ENCODE measurements around the gene SLC25A14. TPM values are rescaled to one million over a fixed set of nuclear protein-coding genes. Genes with fewer than 3 reads are reported as not detected.
A peak's percentile ranks its signal among the peaks of the same experiment; 100 is the strongest.
"Not testable (repeated sequence)": the region's sequence is repeated elsewhere in the genome, so short reads cannot be mapped to it uniquely, and the experiment has no call there.

SLC25A14 gene
- polyA plus RNA-seq, 2 of the 4 experiments (the other 2 are of a cell fraction), result 23.0 to 34.8 TPM

DNA sequence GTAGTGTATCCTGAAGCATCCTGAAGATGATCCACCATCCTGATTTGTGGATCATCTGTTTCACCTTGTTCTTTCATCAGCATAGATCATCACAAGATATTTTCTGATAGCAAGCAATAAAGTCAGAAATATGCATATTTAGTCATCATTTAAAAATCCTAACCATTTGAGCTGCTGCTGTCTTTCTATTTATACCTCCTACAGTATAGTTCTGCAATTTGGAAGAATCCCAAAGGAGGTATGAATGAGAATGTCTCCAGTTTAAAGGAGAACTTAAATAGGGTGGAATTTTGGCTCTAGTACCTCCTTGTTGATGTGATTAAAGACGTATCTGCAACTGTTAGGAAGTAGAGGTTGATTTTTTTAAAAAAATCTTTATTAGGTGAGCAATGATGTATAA is 7.6 kb downstream of the SLC25A14 start:
- Histone ChIP-seq H3K4me3 (no peak overlapping the region), H3K9me3 (no peaks in the 10 kb centered on the region), H3K4me2 (no peak overlapping the region), H3K4me1 (no peaks in the 10 kb centered on the region), H3K27ac (no peak overlapping the region)
- POLR2A ChIA-PET, result no interaction called here
- ATAC-seq (no peak), DNase-seq (ENCODE audit: low read depth in 1 of 2, low spot score in 1 of 2) (no peak), FAIRE-seq (peak; percentile 96)
- 59% methylated on average over 1 of the region's 1 CpG for WGBS (ENCODE audit: missing lambda C conversion rate)
- CTCF ChIA-PET, result interaction anchor here (1.3 kb wide), 1 partner anchor 17 kb away, joined by 3 read pairs; no protein-coding TSS in a partner anchor
- TF ChIP-seq USF2 (IDR thresholded peaks at IDR 0.05) (no peak), ZC3H11A (IDR thresholded peaks at IDR 0.05) (no peak), CHD4 (IDR thresholded peaks at IDR 0.05; ENCODE audit: borderline replicate concordance) (no peak), GATA3 (IDR thresholded peaks at IDR 0.05; ENCODE audit: borderline replicate concordance) (no peak), JUN (IDR thresholded peaks at IDR 0.05) (no peak), NFE2L2 (conservative IDR thresholded peaks at IDR 0.05; ENCODE audit: low read length) (no peak), SMC3 (IDR thresholded peaks at IDR 0.05) (no peak), ZSCAN20 (CRISPR knock-in tag; IDR thresholded peaks at IDR 0.05) (no peak), TFCP2L1 (CRISPR knock-in tag; IDR thresholded peaks at IDR 0.05) (no peak), HOXA7 (CRISPR knock-in tag; IDR thresholded peaks at IDR 0.05) (no peak), RCOR1 (IDR thresholded peaks at IDR 0.05; ENCODE audit: low read depth, low read length) (no peak), ESRRA (IDR thresholded peaks at IDR 0.05; ENCODE audit: borderline replicate concordance, low read length) (no peak), MAX (IDR thresholded peaks at IDR 0.05) (no peak), SREBF2 (IDR thresholded peaks at IDR 0.05) (no peak), CHD2 (IDR thresholded peaks at IDR 0.05; ENCODE audit: low read length, partially characterized antibody) (no peak), EHF (CRISPR knock-in tag; IDR thresholded peaks at IDR 0.05) (no peak), FOSB (CRISPR knock-in tag; IDR thresholded peaks at IDR 0.05) (no peak), POLR2A (IDR thresholded peaks at IDR 0.05; ENCODE audit: low read length) (no peak), ELK1 (IDR thresholded peaks at IDR 0.05; ENCODE audit: low read depth, low read length) (no peak)
- TF ChIP-seq, protein P1, sequence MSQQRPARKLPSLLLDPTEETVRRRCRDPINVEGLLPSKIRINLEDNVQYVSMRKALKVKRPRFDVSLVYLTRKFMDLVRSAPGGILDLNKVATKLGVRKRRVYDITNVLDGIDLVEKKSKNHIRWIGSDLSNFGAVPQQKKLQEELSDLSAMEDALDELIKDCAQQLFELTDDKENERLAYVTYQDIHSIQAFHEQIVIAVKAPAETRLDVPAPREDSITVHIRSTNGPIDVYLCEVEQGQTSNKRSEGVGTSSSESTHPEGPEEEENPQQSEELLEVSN (IDR thresholded peaks at IDR 0.05; ENCODE audit: borderline replicate concordance, low read depth), result no peak

DNA sequence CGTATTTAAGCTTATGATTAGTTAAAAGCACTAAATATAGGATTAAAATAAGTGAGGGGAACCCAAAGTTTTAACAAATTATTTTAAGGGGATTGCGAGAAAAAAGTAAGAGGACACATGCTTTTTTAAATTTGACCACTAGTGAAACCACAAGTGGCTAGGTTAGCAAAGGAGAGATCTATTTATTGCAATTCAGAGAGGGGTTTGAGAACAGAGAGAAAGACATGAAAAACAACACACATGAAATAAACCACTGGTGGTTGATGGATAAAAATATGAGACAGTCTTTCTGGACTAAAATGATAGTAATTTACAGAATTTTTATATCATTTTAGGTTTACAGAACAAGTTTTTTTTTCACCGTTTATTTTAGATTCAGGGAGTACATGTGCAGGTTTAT is 11.8 kb downstream of the SLC25A14 start:
- H3K4me3 ChIP-seq, result no peak overlapping the region
- ATAC-seq (no peak), DNase-seq (ENCODE audit: low read depth in 1 of 2, low spot score in 1 of 2) (no peak), FAIRE-seq (peak; percentile 56)
- ChIA-PET CTCF (no interaction called here), POLR2A (no interaction called here)
- no peaks in the 10 kb centered on the region for H3K4me1 ChIP-seq
- H3K9me3 ChIP-seq, result no peaks in the 10 kb centered on the region
- TF ChIP-seq GATA3 (IDR thresholded peaks at IDR 0.05; ENCODE audit: borderline replicate concordance), result no peak
- no peak for TF ChIP-seq HMGXB4 (CRISPR knock-in tag; IDR thresholded peaks at IDR 0.05; ENCODE audit: borderline replicate concordance)
- no peak for TF ChIP-seq JUNB (IDR thresholded peaks at IDR 0.05)
- TF ChIP-seq HEYL (CRISPR knock-in tag; IDR thresholded peaks at IDR 0.05), result no peak
- TF ChIP-seq CBX2 (IDR thresholded peaks at IDR 0.05; ENCODE audit: borderline replicate concordance, low read depth), result no peak
- TF ChIP-seq, protein P2, sequence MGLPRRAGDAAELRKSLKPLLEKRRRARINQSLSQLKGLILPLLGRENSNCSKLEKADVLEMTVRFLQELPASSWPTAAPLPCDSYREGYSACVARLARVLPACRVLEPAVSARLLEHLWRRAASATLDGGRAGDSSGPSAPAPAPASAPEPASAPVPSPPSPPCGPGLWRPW (IDR thresholded peaks at IDR 0.05), result no peak
- TF ChIP-seq POLR2AphosphoS2 (conservative IDR thresholded peaks at IDR 0.05; ENCODE audit: low read length), result no peak
- TF ChIP-seq HOXB13 (CRISPR knock-in tag; IDR thresholded peaks at IDR 0.05; ENCODE audit: low read depth), result no peak
- H3K27ac ChIP-seq, result no peak overlapping the region
- 90% methylated on average over 3 of the region's 3 CpGs for WGBS (ENCODE audit: missing lambda C conversion rate)
- H3K4me2 ChIP-seq, result no peak overlapping the region

DNA sequence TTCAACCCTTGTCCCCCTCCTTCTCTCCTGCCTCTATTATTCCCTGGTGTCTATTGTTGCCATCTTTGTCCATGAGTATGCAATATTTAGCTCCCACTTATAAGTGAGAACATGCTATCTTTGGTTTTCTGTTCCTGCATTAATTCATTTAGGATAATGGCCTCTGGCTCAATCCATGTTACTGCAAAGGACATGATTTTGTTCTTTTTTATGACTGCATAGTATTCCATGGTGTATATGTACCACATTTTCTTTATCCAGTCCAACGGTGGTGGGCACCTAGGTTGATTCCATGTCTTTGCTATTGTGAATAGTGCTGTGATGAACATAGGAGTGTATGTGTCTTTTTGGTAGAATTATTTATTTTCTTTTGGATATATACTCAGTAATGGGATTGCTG is 12.3 kb downstream of the SLC25A14 start:
- H3K27ac ChIP-seq; H3K4me3 ChIP-seq; H3K4me2 ChIP-seq; POLR2A ChIA-PET; FAIRE-seq; H3K9me3 ChIP-seq; ATAC-seq; CTCF ChIA-PET; DNase-seq (ENCODE audit: low read depth in 1 of 2, low spot score in 1 of 2); H3K4me1 ChIP-seq: not testable (repeated sequence)
- WGBS (ENCODE audit: missing lambda C conversion rate), result 17% methylated on average over 1 of the region's 1 CpG

Data from A549 (cell line).